Motor neuron (in vitro differentiated cells): ENCODE results near the gene TBC1D1. TPM values are rescaled to one million over a fixed set of nuclear protein-coding genes. Genes with fewer than 3 reads are reported as not detected.
A peak's percentile ranks its signal among the peaks of the same experiment; 100 is the strongest.

Experiments
- ATAC-seq, 8 experiments: fragments of 200-7000 bp; cut with Tn5 transposase; replicated peaks in 6 of 8; 2 replicates each; pipeline ENCODE4 v1.8.0; 2021; ENCODE audit warnings: mild to moderate bottlenecking in 8 of 8, moderate library complexity in 8 of 8
- H3K27ac ChIP-seq, 2 donors: fragments of 250-450 bp; sonication (Bioruptor Pico); 2 replicates each; pipeline ENCODE4 v1.9.0; 2021; ENCODE audit warnings: antibody characterized with exemption in 2 of 2, mild to moderate bottlenecking in 2 of 2, moderate library complexity in 1 of 2
- H3K4me1 ChIP-seq, 2 donors: fragments of 250-450 bp; sonication (Bioruptor Pico); replicated peaks in 1 of 2; 2 replicates each; pipeline ENCODE4 v1.6.1; 2021; ENCODE audit warnings: antibody characterized with exemption in 2 of 2, mild to moderate bottlenecking in 2 of 2, moderate library complexity in 1 of 2
- H3K4me3 ChIP-seq, 5 donors: fragments of 250-450 bp; sonication (Bioruptor Pico); 2 replicates each; pipeline ENCODE4 v1.9.0; 2021; ENCODE audit warnings: antibody characterized with exemption in 5 of 5, mild to moderate bottlenecking in 5 of 5, moderate library complexity in 4 of 5
- WGBS, 10 experiments: fragments of 450-650 bp; shearing (Covaris generic); methylation state at CpG; one replicate each; pipeline ENCODE4 v1.0.0; 2022; 5-methylcytosine and 5-hydroxymethylcytosine counted together
- in situ Hi-C, 9 experiments: fragments of 400-800 bp; cut with MboI; loops; one replicate each; pipeline ENCODE4 v1.15.0; 2021; ENCODE audit warnings: low sequenced_read_pairs in 9 of 9, low pct_unique_long_range_greater_than_20kb in 2 of 9; ENCODE audit not compliant: unreplicated experiment in 9 of 9
- total RNA-seq, 8 experiments: library from RNA; unstranded; fragments of 300-600 nt; gene quantifications; 2 replicates each; pipeline versions ENCODE4 v1.2.3 to v1.2.4, GENCODE V29; 2022

TBC1D1 gene
- total RNA-seq, 8 experiments from 2014 or later: 14.3 to 83.6 (median 36.8) TPM

- Histone ChIP-seq H3K4me3 (no peak overlapping the region), H3K27ac (no peak overlapping the region), H3K4me1 (peaks cover 5 to 13% of the 10 kb centered on the region in 2 donors)
- in situ Hi-C loops: loop anchor here in 5 of 9 experiments (25.0 kb wide), 5 partner anchors 237 to 688 kb away; partner anchors contain the start of gene KLF3 (in 1 of the 5)
- ATAC-seq: no peak
- 83 to 100% (median 94%) methylated on average over 1 to 11 of the region's 15 CpGs; no CpG with 5 or more reads in 2 of the 10 experiments for whole genome bisulfite sequencing, 10 experiments
Measured at GRCh38 chr4:38049545-38050170, 158.8 kb downstream of the TBC1D1 start.

- Histone ChIP-seq H3K27ac (no peak overlapping the region), H3K4me1 (peaks cover 3 to 5% of the 10 kb centered on the region in 2 donors), H3K4me3 (no peak overlapping the region)
- in situ Hi-C loops: loop anchor here in 3 of 9 experiments (25.0 kb wide), 3 partner anchors 262 to 687 kb away; partner anchors contain the start of gene KLF3 (in 1 of the 3)
- peak in 2 of 8 experiments; percentile 19 to 36 for ATAC-seq
- 0 to 96% (median 76%) methylated on average over 1 to 7 of the region's 10 CpGs for WGBS, 10 experiments
Measured at GRCh38 chr4:38050560-38051350, 159.9 kb downstream of the TBC1D1 start.

GRCh38 chr4:38055566-38055965 lies 164.7 kb downstream of the TBC1D1 start:
- H3K27ac ChIP-seq: no peak overlapping the region
- peak in 4 of 8 experiments; percentile 20 to 44 (median 28) for ATAC-seq
- no peak overlapping the region for H3K4me3 ChIP-seq
- 20 to 100% (median 82%) methylated on average over 1 to 5 of the region's 8 CpGs; no CpG with 5 or more reads in 3 of the 10 experiments for WGBS, 10 experiments
- H3K4me1 ChIP-seq: peaks cover 0 to 8% of the 10 kb centered on the region in 2 donors
- in situ Hi-C loops: loop anchor here in 3 of 9 experiments (25.0 kb wide), 3 partner anchors 257 to 682 kb away; partner anchors contain the start of gene KLF3 (in 1 of the 3)

GRCh38 chr4:38056011-38056685 lies 165.3 kb downstream of the TBC1D1 start:
- Histone ChIP-seq H3K27ac (no peak overlapping the region), H3K4me3 (no peak overlapping the region), H3K4me1 (peaks cover 0 to 8% of the 10 kb centered on the region in 2 donors)
- in situ Hi-C loops: loop anchor here in 3 of 9 experiments (25.0 kb wide), 3 partner anchors 256 to 681 kb away; partner anchors contain the start of gene KLF3 (in 1 of the 3)
- ATAC-seq: no peak
- 64 to 100% (median 100%) methylated on average over 2 to 6 of the region's 10 CpGs; no CpG with 5 or more reads in 1 of the 10 experiments for WGBS, 10 experiments

- Histone ChIP-seq H3K4me1 (peaks cover 2 to 8% of the 10 kb centered on the region in 2 donors), H3K4me3 (no peak overlapping the region), H3K27ac (no peak overlapping the region)
- ATAC-seq: peak in 4 of 8 experiments; percentile 44 to 85 (median 72)
- in situ Hi-C loops: loop anchor here in 3 of 9 experiments (25.0 kb wide), 3 partner anchors 254 to 679 kb away; partner anchors contain the start of gene KLF3 (in 1 of the 3)
- WGBS, 10 experiments: 24 to 80% (median 30%) methylated on average over 1 to 4 of the region's 4 CpGs; no CpG with 5 or more reads in 5 of the 10 experiments
Measured at GRCh38 chr4:38058151-38058550, 167.3 kb downstream of the TBC1D1 start.

GRCh38 chr4:38060829-38061431 lies 170.0 kb downstream of the TBC1D1 start:
- ATAC-seq: peak in 1 of 8 experiments; percentile 31
- H3K4me1 ChIP-seq: peaks cover 2 to 8% of the 10 kb centered on the region in 2 donors
- in situ Hi-C loops: loop anchor here in 4 of 9 experiments (10.0 to 25.0 kb wide), 4 partner anchors 251 to 676 kb away; partner anchors contain the start of gene KLF3 (in 1 of the 4)
- H3K4me3 ChIP-seq: no peak overlapping the region
- WGBS, 10 experiments: 57 to 100% (median 76%) methylated on average over 1 to 4 of the region's 4 CpGs
- no peak overlapping the region for H3K27ac ChIP-seq

- H3K4me3 ChIP-seq: no peak overlapping the region
- peaks cover 2 to 8% of the 10 kb centered on the region in 2 donors for H3K4me1 ChIP-seq
- H3K27ac ChIP-seq: no peak overlapping the region
- WGBS, 10 experiments: 0 to 33% (median 8%) methylated on average over 2 to 9 of the region's 11 CpGs
- in situ Hi-C loops: loop anchor here in 4 of 9 experiments (10.0 to 25.0 kb wide), 4 partner anchors 250 to 675 kb away; partner anchors contain the start of gene KLF3 (in 1 of the 4)
- ATAC-seq: peak; percentile 61 to 90 (median 74)
Measured at GRCh38 chr4:38062088-38062775, 171.3 kb downstream of the TBC1D1 start.

GRCh38 chr4:38062776-38063097 lies 171.9 kb downstream of the TBC1D1 start:
- WGBS, 10 experiments: 71 to 100% (median 78%) methylated on average over 1 to 4 of the region's 4 CpGs; no CpG with 5 or more reads in 5 of the 10 experiments
- ATAC-seq: peak in 6 of 8 experiments; percentile 17 to 42 (median 34)
- Histone ChIP-seq H3K4me3 (no peak overlapping the region), H3K4me1 (peaks cover 2 to 8% of the 10 kb centered on the region in 2 donors), H3K27ac (no peak overlapping the region)
- in situ Hi-C loops: loop anchor here in 4 of 9 experiments (10.0 to 25.0 kb wide), 4 partner anchors 250 to 675 kb away; partner anchors contain the start of gene KLF3 (in 1 of the 4)

GRCh38 chr4:38065176-38065575 lies 174.3 kb downstream of the TBC1D1 start:
- 75 to 100% (median 93%) methylated on average over 2 to 5 of the region's 5 CpGs for WGBS, 10 experiments
- H3K27ac ChIP-seq: no peak overlapping the region
- no peak overlapping the region for H3K4me3 ChIP-seq
- no peak for ATAC-seq
- peaks cover 0 to 5% of the 10 kb centered on the region in 2 donors for H3K4me1 ChIP-seq
- in situ Hi-C loops: loop anchor here in 4 of 9 experiments (10.0 to 25.0 kb wide), 4 partner anchors 247 to 672 kb away; partner anchors contain the start of gene KLF3 (in 1 of the 4)

GRCh38 chr4:38065900-38066299 lies 175.0 kb downstream of the TBC1D1 start:
- H3K4me1 ChIP-seq: peaks cover 0 to 5% of the 10 kb centered on the region in 2 donors
- no peak overlapping the region for H3K4me3 ChIP-seq
- no peak overlapping the region for H3K27ac ChIP-seq
- WGBS, 10 experiments: 76 to 100% (median 91%) methylated on average over 2 to 5 of the region's 5 CpGs
- in situ Hi-C loops: loop anchor here in 4 of 9 experiments (10.0 to 25.0 kb wide), 4 partner anchors 246 to 671 kb away; partner anchors contain the start of gene KLF3 (in 1 of the 4)
- ATAC-seq: no peak

- ATAC-seq: no peak
- no peak overlapping the region for H3K27ac ChIP-seq
- no peak overlapping the region for H3K4me3 ChIP-seq
- in situ Hi-C loops: loop anchor here in 4 of 9 experiments (10.0 to 25.0 kb wide), 4 partner anchors 245 to 670 kb away; partner anchors contain the start of gene KLF3 (in 1 of the 4)
- H3K4me1 ChIP-seq: peaks cover 0 to 5% of the 10 kb centered on the region in 2 donors
- 85 to 100% (median 93%) methylated on average over 2 to 4 of the region's 7 CpGs; no CpG with 5 or more reads in 5 of the 10 experiments for WGBS, 10 experiments
Measured at GRCh38 chr4:38067499-38067898, 176.6 kb downstream of the TBC1D1 start.
